Liver (tissue), 3 donors: ENCODE results near the gene MAN2A1.

Source experiments
- JUND ChIP-seq, 2 donors: IDR thresholded peaks; 2 replicates each; pipeline ENCODE4 v1.6.1; 2016; ENCODE audit warnings: antibody characterized with exemption in 2 of 2
- RAD21 ChIP-seq, 2 donors: IDR thresholded peaks; 2 replicates each; pipeline ENCODE4 v1.6.1; 2016; ENCODE audit warnings: antibody characterized with exemption in 2 of 2, mild to moderate bottlenecking in 2 of 2
- SP1 ChIP-seq: IDR thresholded peaks from 2 replicates; pipeline ENCODE4 v1.6.1; 2018; ENCODE audit warnings: antibody characterized with exemption, mild to moderate bottlenecking
- TAF1 ChIP-seq: conservative IDR thresholded peaks from 2 replicates; pipeline ENCODE4 v1.6.1; 2016; ENCODE audit warnings: antibody characterized with exemption, mild to moderate bottlenecking
- TF ChIP-seq, protein P1 (sequence below): fragments of 150-350 bp; IDR thresholded peaks from 2 replicates; pipeline ENCODE4 v1.5.1; 2017; ENCODE audit warnings: improper control_type of control experiment, low read depth, low read length; ENCODE audit not compliant: missing input control
- TF ChIP-seq, protein P2 (sequence below): IDR thresholded peaks from 2 replicates; pipeline ENCODE4 v1.6.1; 2016; ENCODE audit warnings: antibody characterized with exemption
- TF ChIP-seq, protein P3 (sequence below): IDR thresholded peaks from 2 replicates; pipeline ENCODE4 v1.6.1; 2016; ENCODE audit warnings: antibody characterized with exemption
- TF ChIP-seq, protein P4 (sequence below): IDR thresholded peaks from 2 replicates; pipeline ENCODE4 v1.6.1; 2016; ENCODE audit warnings: antibody characterized with exemption, mild to moderate bottlenecking
- TF ChIP-seq, protein P5 (sequence below): IDR thresholded peaks from 2 replicates; pipeline ENCODE4 v1.6.1; 2016; ENCODE audit warnings: antibody characterized with exemption
- donor health status: healthy.
- donor health status: healthy.

DNA sequence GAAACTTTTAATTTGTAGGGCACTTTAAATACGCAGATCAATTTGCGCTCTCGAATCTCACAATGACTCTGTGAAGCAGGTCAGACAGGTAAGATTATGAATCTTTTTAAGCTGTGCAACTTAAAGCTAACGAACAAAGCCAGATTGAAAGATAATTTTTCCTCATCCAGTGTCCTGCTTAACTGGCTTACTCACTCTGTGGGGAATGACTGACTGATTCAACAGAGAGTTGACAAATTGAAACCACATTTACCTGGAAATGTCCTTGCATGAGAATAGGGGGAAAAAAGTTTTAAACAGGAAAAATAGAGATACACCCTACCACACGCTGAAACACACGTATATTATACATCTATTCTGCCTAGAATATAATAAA is 187.9 kb downstream of the MAN2A1 start:
- TF ChIP-seq RAD21 (IDR thresholded peaks at IDR 0.05) (no peak), TAF1 (no peak), SP1 (no peak), JUND (IDR thresholded peaks at IDR 0.05) (no peak)
- TF ChIP-seq, protein P1, sequence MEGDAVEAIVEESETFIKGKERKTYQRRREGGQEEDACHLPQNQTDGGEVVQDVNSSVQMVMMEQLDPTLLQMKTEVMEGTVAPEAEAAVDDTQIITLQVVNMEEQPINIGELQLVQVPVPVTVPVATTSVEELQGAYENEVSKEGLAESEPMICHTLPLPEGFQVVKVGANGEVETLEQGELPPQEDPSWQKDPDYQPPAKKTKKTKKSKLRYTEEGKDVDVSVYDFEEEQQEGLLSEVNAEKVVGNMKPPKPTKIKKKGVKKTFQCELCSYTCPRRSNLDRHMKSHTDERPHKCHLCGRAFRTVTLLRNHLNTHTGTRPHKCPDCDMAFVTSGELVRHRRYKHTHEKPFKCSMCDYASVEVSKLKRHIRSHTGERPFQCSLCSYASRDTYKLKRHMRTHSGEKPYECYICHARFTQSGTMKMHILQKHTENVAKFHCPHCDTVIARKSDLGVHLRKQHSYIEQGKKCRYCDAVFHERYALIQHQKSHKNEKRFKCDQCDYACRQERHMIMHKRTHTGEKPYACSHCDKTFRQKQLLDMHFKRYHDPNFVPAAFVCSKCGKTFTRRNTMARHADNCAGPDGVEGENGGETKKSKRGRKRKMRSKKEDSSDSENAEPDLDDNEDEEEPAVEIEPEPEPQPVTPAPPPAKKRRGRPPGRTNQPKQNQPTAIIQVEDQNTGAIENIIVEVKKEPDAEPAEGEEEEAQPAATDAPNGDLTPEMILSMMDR = no peak
- TF ChIP-seq, protein P2, sequence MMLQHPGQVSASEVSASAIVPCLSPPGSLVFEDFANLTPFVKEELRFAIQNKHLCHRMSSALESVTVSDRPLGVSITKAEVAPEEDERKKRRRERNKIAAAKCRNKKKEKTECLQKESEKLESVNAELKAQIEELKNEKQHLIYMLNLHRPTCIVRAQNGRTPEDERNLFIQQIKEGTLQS = no peak
- TF ChIP-seq, protein P3, sequence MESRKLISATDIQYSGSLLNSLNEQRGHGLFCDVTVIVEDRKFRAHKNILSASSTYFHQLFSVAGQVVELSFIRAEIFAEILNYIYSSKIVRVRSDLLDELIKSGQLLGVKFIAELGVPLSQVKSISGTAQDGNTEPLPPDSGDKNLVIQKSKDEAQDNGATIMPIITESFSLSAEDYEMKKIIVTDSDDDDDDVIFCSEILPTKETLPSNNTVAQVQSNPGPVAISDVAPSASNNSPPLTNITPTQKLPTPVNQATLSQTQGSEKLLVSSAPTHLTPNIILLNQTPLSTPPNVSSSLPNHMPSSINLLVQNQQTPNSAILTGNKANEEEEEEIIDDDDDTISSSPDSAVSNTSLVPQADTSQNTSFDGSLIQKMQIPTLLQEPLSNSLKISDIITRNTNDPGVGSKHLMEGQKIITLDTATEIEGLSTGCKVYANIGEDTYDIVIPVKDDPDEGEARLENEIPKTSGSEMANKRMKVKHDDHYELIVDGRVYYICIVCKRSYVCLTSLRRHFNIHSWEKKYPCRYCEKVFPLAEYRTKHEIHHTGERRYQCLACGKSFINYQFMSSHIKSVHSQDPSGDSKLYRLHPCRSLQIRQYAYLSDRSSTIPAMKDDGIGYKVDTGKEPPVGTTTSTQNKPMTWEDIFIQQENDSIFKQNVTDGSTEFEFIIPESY = no peak
- TF ChIP-seq, protein P4, sequence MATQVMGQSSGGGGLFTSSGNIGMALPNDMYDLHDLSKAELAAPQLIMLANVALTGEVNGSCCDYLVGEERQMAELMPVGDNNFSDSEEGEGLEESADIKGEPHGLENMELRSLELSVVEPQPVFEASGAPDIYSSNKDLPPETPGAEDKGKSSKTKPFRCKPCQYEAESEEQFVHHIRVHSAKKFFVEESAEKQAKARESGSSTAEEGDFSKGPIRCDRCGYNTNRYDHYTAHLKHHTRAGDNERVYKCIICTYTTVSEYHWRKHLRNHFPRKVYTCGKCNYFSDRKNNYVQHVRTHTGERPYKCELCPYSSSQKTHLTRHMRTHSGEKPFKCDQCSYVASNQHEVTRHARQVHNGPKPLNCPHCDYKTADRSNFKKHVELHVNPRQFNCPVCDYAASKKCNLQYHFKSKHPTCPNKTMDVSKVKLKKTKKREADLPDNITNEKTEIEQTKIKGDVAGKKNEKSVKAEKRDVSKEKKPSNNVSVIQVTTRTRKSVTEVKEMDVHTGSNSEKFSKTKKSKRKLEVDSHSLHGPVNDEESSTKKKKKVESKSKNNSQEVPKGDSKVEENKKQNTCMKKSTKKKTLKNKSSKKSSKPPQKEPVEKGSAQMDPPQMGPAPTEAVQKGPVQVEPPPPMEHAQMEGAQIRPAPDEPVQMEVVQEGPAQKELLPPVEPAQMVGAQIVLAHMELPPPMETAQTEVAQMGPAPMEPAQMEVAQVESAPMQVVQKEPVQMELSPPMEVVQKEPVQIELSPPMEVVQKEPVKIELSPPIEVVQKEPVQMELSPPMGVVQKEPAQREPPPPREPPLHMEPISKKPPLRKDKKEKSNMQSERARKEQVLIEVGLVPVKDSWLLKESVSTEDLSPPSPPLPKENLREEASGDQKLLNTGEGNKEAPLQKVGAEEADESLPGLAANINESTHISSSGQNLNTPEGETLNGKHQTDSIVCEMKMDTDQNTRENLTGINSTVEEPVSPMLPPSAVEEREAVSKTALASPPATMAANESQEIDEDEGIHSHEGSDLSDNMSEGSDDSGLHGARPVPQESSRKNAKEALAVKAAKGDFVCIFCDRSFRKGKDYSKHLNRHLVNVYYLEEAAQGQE = no peak
- TF ChIP-seq, protein P5, sequence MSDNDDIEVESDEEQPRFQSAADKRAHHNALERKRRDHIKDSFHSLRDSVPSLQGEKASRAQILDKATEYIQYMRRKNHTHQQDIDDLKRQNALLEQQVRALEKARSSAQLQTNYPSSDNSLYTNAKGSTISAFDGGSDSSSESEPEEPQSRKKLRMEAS = no peak
